WI38 (cell line): ENCODE data around the gene P4HA2.

Source experiments
- H3K4me3 ChIP-seq: 2 replicates; pipeline ENCODE4 v1.5.1; 2011; ENCODE audit warnings: low read depth, mild to moderate bottlenecking, control low read depth, low read length
- TF ChIP-seq, protein P1 (sequence below): IDR thresholded peaks from 2 replicates; pipeline ENCODE4 v1.5.1; 2012; ENCODE audit warnings: low read depth, mild to moderate bottlenecking, control low read depth, low read length

The P4HA2 gene

DNA sequence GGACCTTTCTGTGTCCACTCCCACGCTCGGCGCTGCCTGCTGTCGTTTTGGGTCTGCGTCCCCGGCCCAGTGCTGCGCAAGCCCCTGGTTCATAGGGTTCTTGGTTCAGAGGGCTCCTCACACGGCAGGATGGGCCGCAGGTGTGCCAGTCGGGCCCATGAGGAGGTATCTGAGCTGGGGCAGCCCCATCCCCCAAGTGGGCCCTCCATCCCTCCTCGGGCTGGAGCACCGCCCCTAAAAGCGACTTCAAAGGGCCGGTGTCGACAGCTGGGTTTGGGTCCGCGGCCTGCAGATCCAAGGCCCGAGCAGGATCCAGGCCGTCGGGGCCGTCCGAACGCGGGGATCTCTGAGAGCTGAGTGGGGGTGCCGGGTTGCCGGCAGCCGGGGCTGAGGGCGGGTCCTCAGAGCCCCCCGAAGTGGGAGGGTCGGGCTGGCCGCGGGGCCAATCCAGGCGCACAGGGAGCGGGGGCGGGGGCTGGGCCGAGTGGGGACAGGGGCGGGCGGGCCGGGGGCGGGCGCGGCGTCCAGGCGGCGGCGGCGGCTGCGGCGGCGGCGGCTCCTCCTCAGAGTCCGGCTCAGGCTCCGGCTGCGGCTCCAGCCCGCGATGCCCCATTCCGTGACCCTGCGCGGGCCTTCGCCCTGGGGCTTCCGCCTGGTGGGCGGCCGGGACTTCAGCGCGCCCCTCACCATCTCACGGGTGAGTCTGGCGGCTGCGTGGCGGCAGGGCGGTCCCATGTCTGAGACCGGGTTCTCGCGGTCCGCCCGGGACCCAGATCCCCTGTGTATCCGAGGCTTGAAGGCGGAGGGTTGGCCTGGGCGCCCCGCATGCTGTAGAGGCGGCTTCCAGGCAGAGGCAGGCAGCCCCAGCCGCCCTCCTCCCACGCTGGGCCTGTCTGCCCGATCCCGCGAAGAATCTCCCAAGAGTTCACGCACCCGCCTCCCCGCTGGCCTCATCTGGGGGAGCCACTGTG lies 29.8 kb upstream of the P4HA2 start, which contains the start of gene PDLIM4:
TSS of gene PDLIM4 (plus strand) at position 566 of the 971 bp plus-strand sequence. CDS start at position 605, 39 bp downstream.
- TF ChIP-seq, protein P1, sequence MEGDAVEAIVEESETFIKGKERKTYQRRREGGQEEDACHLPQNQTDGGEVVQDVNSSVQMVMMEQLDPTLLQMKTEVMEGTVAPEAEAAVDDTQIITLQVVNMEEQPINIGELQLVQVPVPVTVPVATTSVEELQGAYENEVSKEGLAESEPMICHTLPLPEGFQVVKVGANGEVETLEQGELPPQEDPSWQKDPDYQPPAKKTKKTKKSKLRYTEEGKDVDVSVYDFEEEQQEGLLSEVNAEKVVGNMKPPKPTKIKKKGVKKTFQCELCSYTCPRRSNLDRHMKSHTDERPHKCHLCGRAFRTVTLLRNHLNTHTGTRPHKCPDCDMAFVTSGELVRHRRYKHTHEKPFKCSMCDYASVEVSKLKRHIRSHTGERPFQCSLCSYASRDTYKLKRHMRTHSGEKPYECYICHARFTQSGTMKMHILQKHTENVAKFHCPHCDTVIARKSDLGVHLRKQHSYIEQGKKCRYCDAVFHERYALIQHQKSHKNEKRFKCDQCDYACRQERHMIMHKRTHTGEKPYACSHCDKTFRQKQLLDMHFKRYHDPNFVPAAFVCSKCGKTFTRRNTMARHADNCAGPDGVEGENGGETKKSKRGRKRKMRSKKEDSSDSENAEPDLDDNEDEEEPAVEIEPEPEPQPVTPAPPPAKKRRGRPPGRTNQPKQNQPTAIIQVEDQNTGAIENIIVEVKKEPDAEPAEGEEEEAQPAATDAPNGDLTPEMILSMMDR: no peak
- peak within 1 kb of the TSS; percentile 82 for H3K4me3 ChIP-seq

DNA sequence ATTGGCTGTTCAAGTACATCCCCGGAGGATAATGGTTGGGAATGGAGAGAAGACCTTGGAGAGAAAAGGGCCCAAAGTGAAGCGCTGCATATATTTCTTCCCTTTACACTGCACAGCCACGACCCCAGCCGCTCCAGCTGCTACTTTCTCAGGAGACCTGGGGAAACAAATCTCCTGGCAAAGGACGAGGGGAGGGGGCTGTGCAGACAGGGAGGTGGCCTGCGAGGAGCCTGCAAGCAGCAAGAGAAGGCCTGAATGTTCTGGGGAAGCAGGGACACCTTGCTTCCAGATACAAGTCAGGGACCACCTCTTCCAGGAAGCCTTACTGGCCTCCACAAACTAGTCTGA lies 29.1 kb upstream of the P4HA2 start:
- TF ChIP-seq, protein P1: no peak
- H3K4me3 ChIP-seq: peak overlapping the region; percentile 82

DNA sequence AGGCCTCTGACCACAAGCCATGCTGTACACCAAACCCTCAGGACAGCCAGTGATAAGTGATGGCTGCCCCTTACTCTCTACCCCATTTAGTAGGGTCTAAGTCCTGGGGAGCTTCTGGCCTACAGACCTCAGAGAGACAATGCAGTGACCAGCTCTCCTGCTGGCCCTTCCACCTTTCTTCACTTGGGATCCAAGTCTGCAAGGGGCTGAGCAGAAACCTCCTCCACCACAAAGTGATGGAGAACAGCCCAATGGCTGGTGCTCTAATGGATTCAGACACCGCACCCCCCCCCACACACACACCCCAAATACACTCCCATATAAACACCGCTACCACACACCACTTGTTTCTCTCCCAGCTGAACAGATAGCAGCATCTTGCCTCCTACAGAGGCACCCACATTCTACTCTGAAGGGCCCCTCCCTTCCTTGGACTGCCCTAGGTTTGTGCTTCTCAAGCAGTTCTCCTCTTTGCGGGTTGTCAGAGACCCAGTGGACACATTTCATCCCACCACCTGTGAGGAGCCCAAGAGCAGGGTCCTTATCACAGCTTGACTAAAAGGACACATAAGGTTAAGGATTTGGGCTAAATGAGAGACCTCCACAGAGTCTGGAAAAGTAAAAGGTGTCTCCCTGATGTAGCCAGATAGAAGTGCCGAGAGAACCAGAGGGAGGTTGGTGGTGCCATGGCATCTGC lies 28.6 kb upstream of the P4HA2 start:
- no peak overlapping the region for H3K4me3 ChIP-seq
- TF ChIP-seq, protein P1: no peak

DNA sequence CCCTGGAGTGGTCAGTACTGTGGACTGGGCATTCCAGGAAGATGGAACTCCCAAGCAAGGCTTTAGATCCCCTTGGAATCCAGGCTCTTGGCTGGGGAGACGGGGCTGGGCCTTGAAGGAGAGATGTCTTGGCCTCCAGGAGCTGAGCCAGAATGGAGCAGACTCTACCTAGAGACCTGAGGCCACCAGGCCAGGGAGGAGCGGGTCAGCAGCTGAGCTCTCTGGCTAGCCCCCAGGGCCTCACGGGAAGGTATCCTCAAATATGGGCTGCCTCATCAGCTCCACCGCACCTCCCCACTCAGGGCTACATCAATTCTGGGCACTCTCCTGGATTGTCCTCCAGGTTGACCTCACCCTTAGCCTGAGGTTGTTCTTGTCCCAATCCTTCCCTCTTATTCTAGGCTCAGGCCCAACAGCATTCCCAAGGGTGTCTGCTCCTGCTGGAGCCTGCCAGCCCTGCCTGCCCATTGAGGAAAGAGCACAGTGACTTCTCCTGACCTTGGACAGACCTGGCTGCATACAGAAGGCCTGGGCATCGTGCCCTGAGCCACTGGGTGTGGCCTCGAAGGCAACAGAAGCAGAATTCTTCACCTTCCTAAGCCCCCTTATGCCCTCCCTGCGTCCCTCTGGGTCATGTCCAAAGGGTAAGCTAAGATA lies 26.8 kb upstream of the P4HA2 start:
- no peak overlapping the region for H3K4me3 ChIP-seq
- TF ChIP-seq, protein P1: no peak

DNA sequence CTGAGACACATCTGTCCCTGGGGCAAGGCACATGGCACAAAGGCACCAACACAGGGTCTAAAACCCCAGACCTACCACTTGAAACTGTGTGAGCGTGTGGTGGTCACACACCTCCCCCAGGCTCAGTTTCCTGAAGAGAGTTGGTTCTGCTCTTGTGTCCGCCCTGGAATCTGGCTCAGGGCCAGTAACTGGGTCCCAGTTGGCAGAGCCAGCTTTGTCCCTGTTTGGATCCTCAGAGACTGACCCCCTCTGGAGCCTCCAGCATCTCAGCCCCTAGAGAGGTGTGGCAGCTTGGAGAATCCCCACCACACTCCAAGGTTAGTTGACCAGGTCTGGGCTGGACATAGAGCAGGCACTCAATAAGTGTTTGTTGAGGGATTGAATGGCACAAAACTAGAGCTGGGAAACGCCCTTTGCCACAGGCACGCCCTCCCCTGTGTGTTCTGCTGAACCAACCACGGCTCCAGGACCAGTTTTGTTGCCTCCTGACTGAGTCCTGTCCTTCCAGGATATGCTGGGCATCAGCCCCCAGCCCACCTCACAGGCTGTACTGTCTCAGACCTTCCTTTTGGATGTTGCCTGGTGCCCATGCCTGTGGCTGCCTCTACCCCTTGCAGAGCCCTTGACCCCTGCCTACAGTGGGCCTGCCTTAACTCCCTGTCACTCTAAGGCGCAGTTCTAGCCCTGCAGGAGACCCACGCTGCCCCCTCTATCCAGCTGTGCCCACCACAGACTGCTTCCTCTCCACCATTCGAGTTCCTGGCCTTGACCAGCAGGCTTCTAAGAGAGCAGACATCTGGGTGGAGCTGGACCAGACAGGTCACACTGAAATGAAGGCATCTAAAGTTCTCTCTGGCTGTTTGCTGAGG lies 26.0 kb upstream of the P4HA2 start:
- TF ChIP-seq, protein P1: no peak

DNA sequence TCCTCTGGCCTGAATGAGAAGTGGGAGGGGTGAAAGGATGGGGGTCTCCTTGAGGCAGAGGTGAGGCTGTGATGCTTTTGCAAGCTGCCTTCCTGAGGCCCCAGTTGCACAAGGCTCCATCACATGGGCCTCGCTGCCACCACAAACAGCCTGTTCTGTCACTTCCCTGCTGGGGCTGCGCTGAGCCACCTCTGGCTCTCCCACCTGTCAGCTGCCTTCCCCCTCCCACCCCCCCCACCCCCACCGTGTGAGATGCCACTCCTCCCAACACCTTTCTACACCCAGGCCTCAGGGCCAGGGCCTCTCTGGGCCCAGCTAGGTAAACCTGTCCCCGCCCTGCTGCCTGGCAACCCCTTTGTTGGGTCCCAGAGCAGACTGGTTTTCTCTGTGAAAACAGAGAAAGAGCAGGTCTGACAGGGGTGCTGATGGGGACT lies 25.4 kb upstream of the P4HA2 start:
- no peak overlapping the region for H3K4me3 ChIP-seq
- TF ChIP-seq, protein P1: no peak

More for the DNA sequence above, 26.0 kb upstream of the P4HA2 start:
- H3K4me3 ChIP-seq: no peak overlapping the region
